Measurements from ENCODE around the gene ZFYVE19. TPM values are rescaled to one million over a fixed set of nuclear protein-coding genes. Genes with fewer than 3 reads are reported as not detected.

Gene ZFYVE19
- total and polyA plus RNA-seq, 2 experiments from 2014 or later = 8.5 to 22.7 TPM

- no peaks in the 10 kb centered on the region for H3K27me3 ChIP-seq (ENCODE audit: insufficient read depth)
These were observed 1.1 kb downstream of the ZFYVE19 start for GRCh38 chr15:40807888-40808461.

GRCh38 chr15:40808861-40809450 lies 2.1 kb downstream of the ZFYVE19 start:
- H3K4me1 Mint-ChIP-seq = peaks cover 16% of the 10 kb centered on the region
- peaks cover 19% of the 10 kb centered on the region for H3K79me2 ChIP-seq (replicated peaks; ENCODE audit: insufficient read depth)
- H3F3A ChIP-seq (replicated peaks; ENCODE audit: low read depth) = peaks cover 8% of the 10 kb centered on the region; the same call in 1 of the 2 replicates
- DNase-seq (ENCODE audit: low spot score) (no peak), ATAC-seq (no peak)
- no peaks in the 10 kb centered on the region for H3K9me2 ChIP-seq (ENCODE audit: insufficient read depth)
- peaks cover 13% of the 10 kb centered on the region for H3K27me3 Mint-ChIP-seq (ENCODE audit: insufficient read depth, low read depth, poor library complexity)
- no peak overlapping the region for H2AFZ ChIP-seq
- H3K4me1 ChIP-seq (ENCODE audit: insufficient read depth) = peaks cover 8% of the 10 kb centered on the region; the same call in 1 of the 2 replicates
- no peak overlapping the region for H3K4me2 ChIP-seq
- H3K4me3 ChIP-seq = no peak overlapping the region
- no peaks in the 10 kb centered on the region for H4K20me1 ChIP-seq (replicated peaks; ENCODE audit: insufficient read depth)
- H3K36me3 ChIP-seq (ENCODE audit: insufficient read depth) = no peaks in the 10 kb centered on the region
- no peaks in the 10 kb centered on the region for H3K9me3 Mint-ChIP-seq
- no peak overlapping the region for H3K27ac ChIP-seq (ENCODE audit: low read depth)
- 0 out of 2 replicates have a peak overlapping the region, but pooled peaks have one; percentile 46 for H3K27ac Mint-ChIP-seq
- no peaks in the 10 kb centered on the region; the same call in 2 of the 3 replicates for H3K36me3 Mint-ChIP-seq (ENCODE audit: low read depth)
- H3K27me3 ChIP-seq (ENCODE audit: insufficient read depth) = no peaks in the 10 kb centered on the region
- no peak overlapping the region for H3K4me3 Mint-ChIP-seq
- TF ChIP-seq REST (IDR thresholded peaks at IDR 0.05; ENCODE audit: unreplicated experiment) (no peak), ZNF331 (CRISPR knock-in tag; IDR thresholded peaks at IDR 0.05; ENCODE audit: low read depth) (no peak)
- TF ChIP-seq, protein P1, sequence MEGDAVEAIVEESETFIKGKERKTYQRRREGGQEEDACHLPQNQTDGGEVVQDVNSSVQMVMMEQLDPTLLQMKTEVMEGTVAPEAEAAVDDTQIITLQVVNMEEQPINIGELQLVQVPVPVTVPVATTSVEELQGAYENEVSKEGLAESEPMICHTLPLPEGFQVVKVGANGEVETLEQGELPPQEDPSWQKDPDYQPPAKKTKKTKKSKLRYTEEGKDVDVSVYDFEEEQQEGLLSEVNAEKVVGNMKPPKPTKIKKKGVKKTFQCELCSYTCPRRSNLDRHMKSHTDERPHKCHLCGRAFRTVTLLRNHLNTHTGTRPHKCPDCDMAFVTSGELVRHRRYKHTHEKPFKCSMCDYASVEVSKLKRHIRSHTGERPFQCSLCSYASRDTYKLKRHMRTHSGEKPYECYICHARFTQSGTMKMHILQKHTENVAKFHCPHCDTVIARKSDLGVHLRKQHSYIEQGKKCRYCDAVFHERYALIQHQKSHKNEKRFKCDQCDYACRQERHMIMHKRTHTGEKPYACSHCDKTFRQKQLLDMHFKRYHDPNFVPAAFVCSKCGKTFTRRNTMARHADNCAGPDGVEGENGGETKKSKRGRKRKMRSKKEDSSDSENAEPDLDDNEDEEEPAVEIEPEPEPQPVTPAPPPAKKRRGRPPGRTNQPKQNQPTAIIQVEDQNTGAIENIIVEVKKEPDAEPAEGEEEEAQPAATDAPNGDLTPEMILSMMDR (conservative IDR thresholded peaks at IDR 0.05; ENCODE audit: low read depth in 2 of 2) = no peak

More at GRCh38 chr15:40807888-40808461, 1.1 kb downstream of the ZFYVE19 start:
- ATAC-seq = no peak
- H3K27ac ChIP-seq (ENCODE audit: low read depth) = no peak overlapping the region
- no peak for DNase-seq (ENCODE audit: low spot score)
- peak overlapping the region; percentile 99 for H2AFZ ChIP-seq
- peak overlapping the region; percentile 78 for H3K4me2 ChIP-seq
- Mint-ChIP-seq H3K4me1 (peaks cover 16% of the 10 kb centered on the region), H3K9me3 (no peaks in the 10 kb centered on the region), H3K36me3 (ENCODE audit: low read depth) (no peaks in the 10 kb centered on the region; the same call in 2 of the 3 replicates), H3K27ac (peak overlapping the region; percentile 90), H3K4me3 (peak overlapping the region; percentile 99), H3K27me3 (ENCODE audit: insufficient read depth, low read depth, poor library complexity) (peaks cover 13% of the 10 kb centered on the region)
- no peaks in the 10 kb centered on the region for H3K9me2 ChIP-seq (ENCODE audit: insufficient read depth)
- peak; percentile 24; the same call in 1 of the 2 replicates for TF ChIP-seq CREB1 (CRISPR knock-in tag; IDR thresholded peaks at IDR 0.05; ENCODE audit: low read depth)
- TF ChIP-seq, protein P1 (conservative IDR thresholded peaks at IDR 0.05; ENCODE audit: low read depth in 2 of 2) = no peak
- no peak for TF ChIP-seq STAT1 (IDR thresholded peaks at IDR 0.05; ENCODE audit: unreplicated experiment)
- no peaks in the 10 kb centered on the region; the same call in 1 of the 2 replicates for H4K20me1 ChIP-seq (replicated peaks; ENCODE audit: insufficient read depth)
- no peaks in the 10 kb centered on the region for H3K36me3 ChIP-seq (ENCODE audit: insufficient read depth)
- peaks cover 8% of the 10 kb centered on the region; the same call in 1 of the 2 replicates for H3F3A ChIP-seq (replicated peaks; ENCODE audit: low read depth)
- H3K79me2 ChIP-seq (replicated peaks; ENCODE audit: insufficient read depth) = peaks cover 22% of the 10 kb centered on the region
- peak overlapping the region; percentile 94 for H3K4me3 ChIP-seq
- peaks cover 8% of the 10 kb centered on the region; the same call in 1 of the 2 replicates for H3K4me1 ChIP-seq (ENCODE audit: insufficient read depth)
